SH-SY5Y (cell line): ENCODE results near the gene STK26.

Source experiments
- GATA2 ChIP-seq: IDR thresholded peaks from 2 replicates; pipeline ENCODE4 v1.6.1; 2011; ENCODE audit warnings: mild to moderate bottlenecking, low read depth, low read length
- GATA3 ChIP-seq: IDR thresholded peaks from 2 replicates; pipeline ENCODE4 v1.6.1; 2011; ENCODE audit warnings: low read depth, mild to moderate bottlenecking, low read length, moderate library complexity

DNA sequence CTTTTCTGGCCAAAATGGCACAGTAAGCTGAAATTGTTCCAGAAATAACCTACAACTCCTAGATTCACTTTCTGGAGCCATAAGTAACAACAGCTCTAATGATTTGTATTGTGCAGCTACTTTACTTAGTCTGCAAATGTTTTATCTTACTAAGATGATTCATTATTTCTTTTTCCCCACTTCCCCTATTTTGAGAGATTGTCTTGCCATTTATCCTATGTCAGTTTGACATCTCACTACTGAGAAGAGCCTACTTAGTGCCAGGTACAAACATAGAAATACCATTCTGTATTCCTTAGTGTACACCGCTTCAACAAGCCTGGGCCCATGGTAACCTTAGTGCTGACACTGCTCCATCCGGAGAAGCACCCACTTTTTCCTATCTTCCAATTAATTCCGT is 13.8 kb upstream of the STK26 start:
- TF ChIP-seq GATA2 (no peak), GATA3 (no peak)
